ENCODE results near the gene IL17D.

DNA sequence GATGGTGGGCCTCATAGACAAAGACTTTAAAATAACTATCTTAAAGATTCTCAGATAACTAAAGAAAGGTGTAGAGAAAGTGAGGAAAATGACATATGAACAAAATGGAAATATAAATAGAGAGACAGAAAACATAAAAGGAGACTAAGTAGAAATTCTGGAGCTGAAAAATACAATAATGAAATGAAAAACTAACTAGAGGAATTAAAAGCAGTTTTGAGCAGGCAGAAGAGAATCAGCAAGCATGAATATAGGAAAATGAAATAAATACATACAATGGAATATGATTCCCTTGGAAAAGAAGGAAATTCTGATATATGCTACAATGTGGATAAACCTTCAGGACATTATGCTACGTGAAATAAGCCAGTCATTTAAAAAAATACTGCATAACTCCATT lies 66.3 kb downstream of the IL17D start:
- TF ChIP-seq, protein P1, sequence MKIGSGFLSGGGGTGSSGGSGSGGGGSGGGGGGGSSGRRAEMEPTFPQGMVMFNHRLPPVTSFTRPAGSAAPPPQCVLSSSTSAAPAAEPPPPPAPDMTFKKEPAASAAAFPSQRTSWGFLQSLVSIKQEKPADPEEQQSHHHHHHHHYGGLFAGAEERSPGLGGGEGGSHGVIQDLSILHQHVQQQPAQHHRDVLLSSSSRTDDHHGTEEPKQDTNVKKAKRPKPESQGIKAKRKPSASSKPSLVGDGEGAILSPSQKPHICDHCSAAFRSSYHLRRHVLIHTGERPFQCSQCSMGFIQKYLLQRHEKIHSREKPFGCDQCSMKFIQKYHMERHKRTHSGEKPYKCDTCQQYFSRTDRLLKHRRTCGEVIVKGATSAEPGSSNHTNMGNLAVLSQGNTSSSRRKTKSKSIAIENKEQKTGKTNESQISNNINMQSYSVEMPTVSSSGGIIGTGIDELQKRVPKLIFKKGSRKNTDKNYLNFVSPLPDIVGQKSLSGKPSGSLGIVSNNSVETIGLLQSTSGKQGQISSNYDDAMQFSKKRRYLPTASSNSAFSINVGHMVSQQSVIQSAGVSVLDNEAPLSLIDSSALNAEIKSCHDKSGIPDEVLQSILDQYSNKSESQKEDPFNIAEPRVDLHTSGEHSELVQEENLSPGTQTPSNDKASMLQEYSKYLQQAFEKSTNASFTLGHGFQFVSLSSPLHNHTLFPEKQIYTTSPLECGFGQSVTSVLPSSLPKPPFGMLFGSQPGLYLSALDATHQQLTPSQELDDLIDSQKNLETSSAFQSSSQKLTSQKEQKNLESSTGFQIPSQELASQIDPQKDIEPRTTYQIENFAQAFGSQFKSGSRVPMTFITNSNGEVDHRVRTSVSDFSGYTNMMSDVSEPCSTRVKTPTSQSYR (CRISPR knock-in tag; IDR thresholded peaks at IDR 0.05), result no peak
- TF ChIP-seq, protein P2, sequence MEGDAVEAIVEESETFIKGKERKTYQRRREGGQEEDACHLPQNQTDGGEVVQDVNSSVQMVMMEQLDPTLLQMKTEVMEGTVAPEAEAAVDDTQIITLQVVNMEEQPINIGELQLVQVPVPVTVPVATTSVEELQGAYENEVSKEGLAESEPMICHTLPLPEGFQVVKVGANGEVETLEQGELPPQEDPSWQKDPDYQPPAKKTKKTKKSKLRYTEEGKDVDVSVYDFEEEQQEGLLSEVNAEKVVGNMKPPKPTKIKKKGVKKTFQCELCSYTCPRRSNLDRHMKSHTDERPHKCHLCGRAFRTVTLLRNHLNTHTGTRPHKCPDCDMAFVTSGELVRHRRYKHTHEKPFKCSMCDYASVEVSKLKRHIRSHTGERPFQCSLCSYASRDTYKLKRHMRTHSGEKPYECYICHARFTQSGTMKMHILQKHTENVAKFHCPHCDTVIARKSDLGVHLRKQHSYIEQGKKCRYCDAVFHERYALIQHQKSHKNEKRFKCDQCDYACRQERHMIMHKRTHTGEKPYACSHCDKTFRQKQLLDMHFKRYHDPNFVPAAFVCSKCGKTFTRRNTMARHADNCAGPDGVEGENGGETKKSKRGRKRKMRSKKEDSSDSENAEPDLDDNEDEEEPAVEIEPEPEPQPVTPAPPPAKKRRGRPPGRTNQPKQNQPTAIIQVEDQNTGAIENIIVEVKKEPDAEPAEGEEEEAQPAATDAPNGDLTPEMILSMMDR (IDR thresholded peaks at IDR 0.05), result no peak
